Muscle of leg (tissue), 16 donors: ENCODE measurements around the gene PTAR1. TPM values are rescaled to one million over a fixed set of nuclear protein-coding genes. Genes with fewer than 3 reads are reported as not detected.
"Not testable (repeated sequence)": the region's sequence is repeated elsewhere in the genome, so short reads cannot be mapped to it uniquely, and the experiment has no call there.

ENCODE experiments used
- DNase-seq: peaks from one replicate; pipeline ENCODE4 v3.0.0; 2013
- H3K27ac ChIP-seq: one replicate; pipeline ENCODE4 v1.5.1; 2013; ENCODE audit warnings: mild to moderate bottlenecking, low read length, control low read depth
- H3K27me3 ChIP-seq: one replicate; pipeline ENCODE4 v1.6.1; 2013; ENCODE audit warnings: low read length; ENCODE audit not compliant: control insufficient read depth, insufficient read depth
- H3K36me3 ChIP-seq: one replicate; pipeline ENCODE4 v1.6.1; 2013; ENCODE audit warnings: low read length; ENCODE audit not compliant: control insufficient read depth, insufficient read depth
- H3K4me1 ChIP-seq: one replicate; pipeline ENCODE4 v1.6.1; 2013; ENCODE audit warnings: low read length; ENCODE audit not compliant: control insufficient read depth, insufficient read depth
- H3K4me3 ChIP-seq: one replicate; pipeline ENCODE4 v1.5.1; 2013; ENCODE audit warnings: low read length, control low read depth
- H3K9me3 ChIP-seq: replicated peaks from 2 replicates; pipeline ENCODE4 v1.6.1; 2013; ENCODE audit warnings: low read depth, low read length; ENCODE audit not compliant: control insufficient read depth
- WGBS: methylation state at CpG from one replicate; pipeline ENCODE4 v1.1.5; 2013; ENCODE audit warnings: missing lambda C conversion rate; ENCODE audit not compliant: insufficient coverage; 5-methylcytosine and 5-hydroxymethylcytosine counted together
- long read RNA-seq, 11 donors: transcript quantifications; one replicate each; lab custom pipeline, GENCODE V29; 2026
- polyA plus RNA-seq, 8 donors: library from polyadenylated mRNA; unstranded; fragments of 120-200 nt; gene quantifications; one replicate each; pipeline versions ENCODE4 v1.2.1 to v1.2.3, GENCODE V29; 2013; ENCODE audit warnings: inconsistent platforms in 1 of 8, low replicate concordance in 1 of 8; ENCODE audit not compliant: insufficient read length in 8 of 8, insufficient read depth in 1 of 8
- total RNA-seq: library from RNA; stranded (reverse); fragments of 120-200 nt; gene quantifications from one replicate; pipeline ENCODE4 v1.2.4, GENCODE V29; 2013

PTAR1 gene, protein sequence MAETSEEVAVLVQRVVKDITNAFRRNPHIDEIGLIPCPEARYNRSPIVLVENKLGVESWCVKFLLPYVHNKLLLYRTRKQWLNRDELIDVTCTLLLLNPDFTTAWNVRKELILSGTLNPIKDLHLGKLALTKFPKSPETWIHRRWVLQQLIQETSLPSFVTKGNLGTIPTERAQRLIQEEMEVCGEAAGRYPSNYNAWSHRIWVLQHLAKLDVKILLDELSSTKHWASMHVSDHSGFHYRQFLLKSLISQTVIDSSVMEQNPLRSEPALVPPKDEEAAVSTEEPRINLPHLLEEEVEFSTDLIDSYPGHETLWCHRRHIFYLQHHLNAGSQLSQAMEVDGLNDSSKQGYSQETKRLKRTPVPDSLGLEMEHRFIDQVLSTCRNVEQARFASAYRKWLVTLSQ
- total RNA-seq = 40.2 TPM
- polyA plus RNA-seq = 10 to 100 TPM; 12.9 to 26.8 (median 21.2) TPM
- long read RNA-seq, donor 1, partial matches to known transcripts = 0 of 2 reads
- long read RNA-seq, donor 1, other reads (novel, unspliced or antisense) = 0 of 2 reads
- long read RNA-seq, donor 2 = 0 reads
- long read RNA-seq, donor 3, partial matches to known transcripts = 0 of 1 reads
- long read RNA-seq, donor 3, other reads (novel, unspliced or antisense) = 0 of 1 reads
- long read RNA-seq, donor 4 = 0 reads
- long read RNA-seq, donor 5, partial matches to known transcripts = 0 of 2 reads
- long read RNA-seq, donor 5, other reads (novel, unspliced or antisense) = 0 of 2 reads
- long read RNA-seq, donor 6, partial matches to known transcripts = 0 of 4 reads
- long read RNA-seq, donor 6, other reads (novel, unspliced or antisense) = 0 of 4 reads
- long read RNA-seq, donor 7, partial matches to known transcripts = 0 of 2 reads
- long read RNA-seq, donor 7, other reads (novel, unspliced or antisense) = 0 of 2 reads
- long read RNA-seq, donor 8, partial matches to known transcripts = 0 of 1 reads
- long read RNA-seq, donor 8, other reads (novel, unspliced or antisense) = 0 of 1 reads
- long read RNA-seq, donor 9 = 0 reads
- long read RNA-seq, donor 10, partial matches to known transcripts = 0 of 1 reads
- long read RNA-seq, donor 10, other reads (novel, unspliced or antisense) = 0 of 1 reads
- long read RNA-seq, donor 11, partial matches to known transcripts = 0 of 2 reads
- long read RNA-seq, donor 11, other reads (novel, unspliced or antisense) = 0 of 2 reads

DNA sequence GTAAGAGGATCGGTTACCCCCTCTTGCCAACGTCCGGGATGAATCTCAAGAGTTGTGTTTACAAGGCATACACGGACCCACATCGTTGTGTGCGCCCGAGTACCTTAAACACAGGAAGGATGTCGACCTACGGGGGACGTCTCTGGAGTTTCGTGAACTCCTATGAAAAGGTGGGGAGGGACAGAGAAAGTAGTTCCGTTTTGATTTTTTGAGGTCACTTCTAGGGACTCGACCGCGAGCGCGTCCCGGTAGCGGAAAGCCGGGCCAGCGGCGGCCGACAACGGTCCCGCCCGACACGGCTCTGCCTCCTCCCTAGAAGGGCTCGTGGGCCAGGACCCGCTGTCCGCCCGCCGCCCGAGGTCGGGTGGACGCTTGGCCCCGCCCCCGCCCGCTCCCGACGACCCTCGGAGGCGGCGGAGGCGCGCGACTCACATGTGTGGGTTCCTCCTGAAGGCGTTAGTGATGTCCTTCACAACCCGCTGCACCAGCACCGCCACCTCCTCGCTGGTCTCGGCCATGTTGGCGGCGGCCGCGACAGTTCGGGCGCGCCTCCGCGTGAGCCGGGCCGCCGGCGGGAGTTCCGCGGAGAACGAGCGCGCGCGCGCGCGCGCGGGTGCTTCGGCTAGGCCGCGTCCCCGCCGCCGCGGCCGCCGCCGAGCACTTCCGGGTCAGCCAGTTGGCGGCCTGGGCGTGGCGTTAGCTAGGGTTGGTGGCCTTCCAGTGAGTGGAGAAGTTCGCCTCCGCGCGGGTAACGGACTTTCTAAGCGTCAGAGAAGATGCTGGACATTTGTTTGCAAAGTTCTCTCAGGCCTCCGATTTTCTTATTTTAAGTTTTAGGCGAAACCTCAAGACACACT lies at the start of gene PTAR1:
PTAR1 (minus strand) TSS at position 591 of the 857 bp plus-strand sequence; CDS start at position 518, 73 bp downstream.
- H3K36me3 ChIP-seq = no peaks in the 10 kb centered on the region
- H3K27ac ChIP-seq = peak within 1 kb of the TSS; percentile 98
- peak; percentile 97 for DNase-seq
- H3K27me3 ChIP-seq = no peaks in the 10 kb centered on the region
- peak within 1 kb of the TSS; percentile 81 for H3K4me3 ChIP-seq
- no peaks in the 10 kb centered on the region for H3K9me3 ChIP-seq
- WGBS = under 1% methylated on average over 93 of the region's 98 CpGs
- peaks cover 5% of the 10 kb centered on the region for H3K4me1 ChIP-seq

DNA sequence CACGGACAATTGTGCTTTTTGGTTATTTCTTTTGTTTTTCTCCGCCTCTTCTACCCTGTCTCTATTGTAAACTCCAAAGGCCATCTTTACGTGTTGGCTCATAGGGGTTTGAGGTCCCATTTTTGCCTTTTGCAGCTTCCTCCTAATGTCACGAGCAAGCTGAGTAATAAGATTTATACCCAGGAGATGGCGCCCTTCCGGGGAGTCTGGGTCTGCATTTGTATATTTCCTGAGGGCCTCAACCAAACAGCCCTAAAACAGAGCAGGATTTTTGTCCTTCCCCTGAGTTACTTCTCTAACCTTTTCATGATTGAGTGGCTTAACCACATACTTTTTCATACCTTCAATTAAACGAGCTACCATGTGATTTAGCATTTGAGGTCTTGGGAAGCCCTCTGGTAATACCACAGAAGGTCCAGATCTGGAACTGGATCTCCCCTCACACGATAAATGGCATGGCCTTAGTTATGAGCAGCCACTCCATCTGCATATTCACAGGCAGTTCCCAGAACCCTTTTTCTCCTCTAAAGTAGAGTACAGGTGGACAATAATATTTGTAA lies 49.6 kb upstream of the PTAR1 start:
- no peaks in the 10 kb centered on the region for H3K4me1 ChIP-seq
- DNase-seq = no peak
- H3K4me3 ChIP-seq = no peak overlapping the region
- H3K36me3 ChIP-seq = no peaks in the 10 kb centered on the region
- no peaks in the 10 kb centered on the region for H3K9me3 ChIP-seq
- H3K27ac ChIP-seq = no peak overlapping the region
- WGBS = 66% methylated on average over 3 of the region's 8 CpGs
- no peaks in the 10 kb centered on the region for H3K27me3 ChIP-seq

DNA sequence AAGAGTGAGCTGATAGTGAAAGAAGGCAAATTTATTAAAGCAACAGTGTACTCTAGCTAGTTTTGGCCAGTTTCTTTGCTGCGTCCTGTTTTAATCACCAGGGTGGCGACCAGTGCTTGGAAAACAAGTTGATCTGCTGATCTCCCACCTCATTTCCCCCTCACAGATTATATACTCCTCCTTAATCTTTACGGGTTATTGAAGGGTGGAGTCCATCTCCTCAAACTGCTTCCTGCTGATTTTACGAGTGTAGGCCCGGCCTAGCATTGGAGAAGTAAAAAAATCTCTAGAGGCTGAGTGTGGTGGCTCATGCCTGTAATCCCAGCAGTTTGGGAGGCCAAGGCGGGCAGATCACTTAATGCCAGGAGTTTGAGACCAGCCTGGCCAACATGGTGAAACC lies 46.8 kb upstream of the PTAR1 start:
- no peak overlapping the region for H3K27ac ChIP-seq
- H3K27me3 ChIP-seq = no peaks in the 10 kb centered on the region
- no peaks in the 10 kb centered on the region for H3K36me3 ChIP-seq
- no peaks in the 10 kb centered on the region for H3K4me1 ChIP-seq
- H3K9me3 ChIP-seq = no peaks in the 10 kb centered on the region
- WGBS = 62% methylated on average over 2 of the region's 6 CpGs
- no peak overlapping the region for H3K4me3 ChIP-seq
- DNase-seq = no peak

DNA sequence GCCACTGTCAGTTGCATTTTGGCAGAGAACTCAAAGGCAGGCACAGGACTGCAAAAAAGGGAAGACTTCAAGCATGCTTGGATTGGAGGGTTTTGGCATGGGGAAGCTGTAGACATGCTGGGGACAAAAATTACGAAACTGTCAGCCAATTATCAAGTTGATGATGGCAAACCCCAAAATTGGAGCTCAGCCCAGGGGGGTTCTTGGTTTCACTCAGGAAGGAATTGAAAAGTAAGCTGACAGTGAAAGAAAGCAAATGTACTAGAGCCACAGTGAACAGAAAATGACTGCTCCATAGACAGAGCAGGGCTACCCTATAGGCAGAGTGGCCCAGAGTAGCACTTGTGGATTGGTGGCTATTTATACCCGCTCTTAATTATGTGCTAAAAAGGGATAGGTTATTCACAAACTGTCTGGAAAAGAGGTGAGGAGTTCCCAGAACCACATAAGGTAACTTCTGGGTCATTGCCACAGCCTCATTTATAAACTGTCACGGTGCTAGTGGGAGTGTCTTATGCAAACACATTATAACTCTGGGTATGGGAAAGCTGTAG lies 46.2 kb upstream of the PTAR1 start:
- no peak overlapping the region for H3K27ac ChIP-seq
- no peaks in the 10 kb centered on the region for H3K9me3 ChIP-seq
- 81% methylated on average over 2 of the region's 3 CpGs for WGBS
- no peak overlapping the region for H3K4me3 ChIP-seq
- no peak for DNase-seq
- H3K4me1 ChIP-seq = no peaks in the 10 kb centered on the region
- no peaks in the 10 kb centered on the region for H3K27me3 ChIP-seq
- no peaks in the 10 kb centered on the region for H3K36me3 ChIP-seq

DNA sequence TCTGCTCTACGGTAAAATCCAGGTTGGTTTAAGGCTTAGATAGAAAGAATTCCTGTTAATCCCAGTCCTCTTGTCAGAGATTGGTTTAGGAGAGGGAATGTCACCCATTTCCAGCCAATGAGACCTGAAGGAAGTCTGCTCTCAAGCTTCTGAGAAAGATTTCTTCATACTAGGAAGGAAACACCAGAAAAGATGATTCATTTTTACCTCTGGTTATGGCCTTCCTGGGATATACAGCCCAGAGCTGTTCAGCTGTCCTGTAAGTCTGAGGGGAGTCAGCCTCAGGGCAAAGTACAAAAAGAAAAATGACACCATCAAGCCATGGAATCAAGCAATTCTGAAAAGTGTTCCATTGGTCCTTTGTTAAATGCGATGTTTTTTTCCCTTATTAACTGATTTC lies 42.2 kb upstream of the PTAR1 start:
- H3K4me1 ChIP-seq = no peaks in the 10 kb centered on the region
- no peaks in the 10 kb centered on the region for H3K9me3 ChIP-seq
- H3K27ac ChIP-seq = no peak overlapping the region
- WGBS = no CpG with 5 or more reads among the region's 2 CpGs
- no peak for DNase-seq
- H3K27me3 ChIP-seq = no peaks in the 10 kb centered on the region
- H3K4me3 ChIP-seq = no peak overlapping the region
- H3K36me3 ChIP-seq = no peaks in the 10 kb centered on the region

DNA sequence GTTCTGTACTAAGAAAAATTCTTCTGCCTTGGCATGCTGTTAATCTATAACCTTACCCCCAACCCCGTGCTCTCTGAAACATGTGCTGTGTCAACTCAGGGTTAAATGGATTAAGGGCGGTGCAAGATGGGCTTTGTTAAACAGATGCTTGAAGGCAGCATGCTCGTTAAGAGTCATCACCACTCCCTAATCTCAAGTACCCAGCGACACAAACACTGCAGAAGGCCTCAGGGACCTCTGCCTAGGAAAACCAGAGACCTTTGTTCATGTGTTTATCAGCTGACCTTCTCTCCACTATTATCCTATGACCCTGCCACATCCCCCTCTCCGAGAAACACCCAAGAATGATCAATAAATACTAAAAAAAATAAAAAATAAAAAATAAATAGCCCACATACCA lies 40.2 kb upstream of the PTAR1 start:
- H3K4me1 ChIP-seq, H3K27me3 ChIP-seq, H3K4me3 ChIP-seq, H3K36me3 ChIP-seq, DNase-seq, H3K9me3 ChIP-seq, H3K27ac ChIP-seq: not testable (repeated sequence)
- no CpG with 5 or more reads among the region's 5 CpGs for WGBS

DNA sequence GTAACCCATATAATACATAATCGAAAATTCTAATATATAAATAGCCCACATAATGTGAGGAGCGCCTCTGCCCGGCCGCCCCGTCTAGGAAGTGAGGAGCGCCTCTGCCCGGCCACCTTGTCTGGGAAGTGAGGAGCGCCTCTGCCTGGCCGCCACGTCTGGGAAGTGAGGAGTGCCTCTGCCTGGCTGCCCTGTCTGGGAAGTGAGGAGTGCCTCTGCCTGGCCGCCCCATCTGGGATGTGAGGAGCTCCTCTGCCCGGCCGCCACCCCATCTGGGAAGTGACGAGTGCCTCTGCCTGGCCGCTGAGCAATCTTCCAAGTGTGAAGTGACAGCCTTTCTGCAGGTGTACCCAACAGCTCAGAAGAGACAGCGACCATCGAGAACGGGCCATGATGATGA lies 39.7 kb upstream of the PTAR1 start:
- not testable (repeated sequence) for DNase-seq, H3K4me1 ChIP-seq, H3K9me3 ChIP-seq, H3K27me3 ChIP-seq, H3K27ac ChIP-seq, H3K4me3 ChIP-seq, H3K36me3 ChIP-seq
- 96% methylated on average over 15 of the region's 18 CpGs for WGBS

DNA sequence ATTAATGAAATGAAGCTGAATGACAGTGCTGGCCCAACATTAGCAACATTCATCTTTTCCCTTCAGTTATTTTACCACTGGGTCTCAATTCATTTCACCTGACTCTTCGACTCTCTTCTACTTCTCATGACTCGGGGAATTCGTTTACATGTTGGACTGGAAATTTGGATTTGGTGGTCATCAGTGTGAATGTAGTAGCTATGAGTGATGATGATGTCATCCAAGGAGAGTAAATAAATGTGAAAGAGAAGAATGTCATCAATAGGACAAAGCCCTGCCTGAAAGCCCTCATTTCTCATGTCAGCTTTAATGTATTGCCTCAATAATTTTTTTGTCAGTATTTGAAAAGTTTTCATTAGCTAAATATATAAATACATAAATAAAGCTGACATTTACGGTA lies 38.9 kb upstream of the PTAR1 start:
- no peaks in the 10 kb centered on the region for H3K9me3 ChIP-seq
- H3K36me3 ChIP-seq = no peaks in the 10 kb centered on the region
- DNase-seq = no peak
- H3K27me3 ChIP-seq = no peaks in the 10 kb centered on the region
- H3K4me1 ChIP-seq = no peaks in the 10 kb centered on the region
- WGBS = no CpG with 5 or more reads among the region's 4 CpGs
- H3K4me3 ChIP-seq = no peak overlapping the region
- no peak overlapping the region for H3K27ac ChIP-seq

DNA sequence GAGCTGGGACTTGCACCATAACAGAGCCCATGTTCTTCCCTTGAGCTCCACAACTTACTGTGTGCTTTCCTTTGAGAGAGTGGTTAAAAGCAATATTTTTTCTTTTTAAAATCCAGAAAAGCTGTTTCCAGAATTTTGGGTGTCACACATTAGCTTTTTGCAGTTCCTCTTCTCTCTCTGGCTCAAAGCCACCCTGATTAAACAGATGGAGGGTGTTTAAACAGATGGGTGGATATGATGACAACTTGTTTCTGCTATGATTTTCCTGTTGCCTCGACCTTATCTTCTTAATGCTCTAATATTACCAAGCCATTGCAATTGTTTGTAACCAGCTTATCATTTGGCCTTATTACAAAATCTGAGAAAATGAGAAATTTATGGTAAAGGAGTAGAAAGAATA lies 37.9 kb upstream of the PTAR1 start:
- Histone ChIP-seq H3K9me3 (no peaks in the 10 kb centered on the region), H3K27me3 (no peaks in the 10 kb centered on the region), H3K4me1 (no peaks in the 10 kb centered on the region), H3K36me3 (no peaks in the 10 kb centered on the region), H3K27ac (no peak overlapping the region), H3K4me3 (no peak overlapping the region)
- no CpG with 5 or more reads among the region's 1 CpG for WGBS
- no peak for DNase-seq
